NCI-H1694 (cell line): ENCODE data around the gene SP3.

Experiments used
- DNase-seq: peaks from one replicate; lab custom pipeline; 2025; lab: John Stamatoyannopoulos, UW

The SP3 gene

DNA sequence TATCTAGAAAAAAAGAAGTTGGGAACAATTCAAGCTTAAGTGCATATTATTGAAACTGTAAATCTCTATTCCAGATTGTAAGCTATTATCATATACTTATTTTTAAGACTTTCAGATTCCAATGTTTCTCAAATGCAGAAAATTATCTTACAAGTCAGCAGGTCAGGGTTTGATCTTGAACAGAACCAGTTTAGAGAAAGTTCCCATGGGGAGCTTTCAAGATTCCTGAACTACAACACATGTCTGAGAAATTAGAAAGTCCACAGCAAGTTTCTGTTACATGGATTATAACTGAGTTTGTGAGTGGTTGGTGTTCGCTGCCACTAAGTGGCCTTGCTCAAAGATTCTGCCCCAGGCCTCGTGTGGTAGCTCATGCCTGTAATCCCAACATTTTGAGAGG, 31.6 kb upstream of the SP3 start:
- DNase-seq: no peak

DNA sequence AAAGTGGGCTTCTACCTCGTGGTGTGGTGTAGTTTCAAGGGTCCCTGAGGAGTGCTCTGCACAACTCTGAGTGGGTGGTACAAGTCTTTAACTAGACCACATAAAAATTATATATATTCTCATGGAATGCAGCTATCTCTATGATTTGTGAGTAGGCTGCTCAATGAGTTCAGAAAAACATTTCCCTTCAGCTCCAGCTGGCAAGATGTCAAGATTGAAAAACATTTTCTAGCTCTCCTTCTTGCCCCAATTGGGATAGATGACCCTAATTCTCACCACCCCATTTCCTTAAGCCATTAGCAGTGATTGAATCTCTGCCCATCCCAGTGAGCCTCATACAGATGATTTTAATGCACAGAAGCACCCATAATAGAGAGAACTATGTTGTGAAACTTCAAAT, 28.3 kb upstream of the SP3 start:
- no peak for DNase-seq

DNA sequence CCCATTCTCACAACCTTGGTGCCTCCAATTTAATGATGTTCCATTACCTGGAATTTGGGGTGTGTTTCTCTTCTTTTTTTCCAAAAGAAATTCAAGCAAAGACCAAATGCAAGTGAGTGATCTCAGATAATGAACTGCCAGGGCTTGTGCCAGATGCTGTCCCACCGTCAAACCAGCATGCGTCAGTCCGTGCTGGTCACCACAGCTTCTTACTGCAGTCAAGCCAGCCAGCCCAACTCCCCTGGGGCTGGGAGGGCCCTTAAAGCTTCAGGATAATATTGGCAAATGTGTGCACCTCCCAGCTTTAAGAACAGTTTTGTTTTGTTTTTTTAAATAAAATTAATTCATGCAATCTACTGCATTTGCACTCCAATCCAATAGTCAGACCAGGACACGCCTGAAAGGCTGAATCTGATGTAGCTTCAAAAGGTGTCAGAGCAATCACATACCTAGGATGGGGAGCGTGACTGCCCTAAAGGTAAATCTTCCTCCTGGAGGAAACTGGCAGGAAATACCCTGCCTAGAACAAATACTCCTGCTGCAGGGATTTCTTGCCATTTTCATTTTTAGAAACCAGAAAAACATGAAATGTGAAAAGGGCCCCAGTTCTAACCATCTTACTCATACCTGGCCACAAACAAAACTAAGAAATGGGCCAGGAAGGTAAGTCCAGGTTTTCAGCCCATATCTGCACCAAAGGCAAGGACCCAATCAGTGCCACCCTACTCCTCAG, 26.8 kb upstream of the SP3 start:
- DNase-seq: peak; percentile 75

DNA sequence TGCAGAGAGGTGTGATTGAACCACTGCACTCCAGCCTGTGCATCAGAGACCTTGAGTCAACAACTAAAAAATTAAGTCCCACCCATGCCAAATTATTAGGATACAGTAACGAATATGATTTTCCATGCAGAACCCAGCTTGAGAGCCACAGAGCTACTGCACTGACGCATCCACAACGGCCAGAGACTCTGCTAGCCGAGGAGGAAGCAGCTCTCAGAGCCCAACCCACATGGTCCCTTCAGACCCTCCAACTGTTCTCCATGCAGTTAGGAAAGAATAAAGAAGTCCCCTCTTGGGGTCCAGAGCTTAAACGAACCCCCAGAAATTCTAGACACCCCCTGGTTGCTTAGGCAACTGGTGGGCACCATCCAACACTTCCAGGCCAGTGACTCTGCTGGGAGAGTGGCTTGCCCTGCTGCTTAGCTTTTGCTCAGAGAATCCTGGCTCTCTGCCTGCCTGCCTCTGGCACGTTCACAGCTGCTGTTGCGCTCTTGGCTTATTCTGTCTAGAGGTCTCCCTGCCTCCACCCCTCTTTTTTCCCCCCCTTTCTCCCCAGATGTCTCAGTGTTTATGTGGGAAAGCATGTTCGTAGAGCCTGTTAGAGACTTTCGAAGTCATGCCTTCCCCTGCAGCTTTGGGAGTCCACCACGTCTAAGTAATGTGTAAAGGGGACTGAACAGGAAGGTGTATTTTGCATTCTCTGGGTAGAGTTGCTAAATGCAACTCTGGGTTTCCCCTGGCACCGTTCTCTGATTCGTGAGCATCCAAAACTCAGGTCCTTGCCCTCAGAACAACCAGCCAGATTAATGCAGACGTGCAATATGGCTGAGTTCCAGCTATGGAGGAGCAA, 26.0 kb upstream of the SP3 start:
- peak; percentile 97 for DNase-seq

DNA sequence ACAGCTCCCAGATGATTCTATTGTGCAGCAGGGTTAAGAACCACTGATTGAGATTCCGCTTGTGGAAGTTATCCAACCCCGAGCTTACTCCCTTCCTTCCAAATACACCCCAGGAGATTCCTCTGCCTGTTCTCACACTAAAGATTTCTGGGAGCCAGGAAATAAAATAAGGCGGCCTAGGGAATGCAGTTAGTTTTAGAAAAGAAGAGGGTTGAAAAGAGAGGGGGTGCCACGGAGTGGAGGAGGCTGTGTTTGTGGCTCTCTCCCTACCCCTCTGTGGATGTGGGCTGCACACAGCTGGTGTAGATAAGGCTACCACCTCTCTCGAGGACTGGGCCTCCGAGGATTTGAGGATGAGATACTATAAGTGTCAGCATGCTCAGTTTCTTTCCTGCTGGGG, 25.1 kb upstream of the SP3 start:
- DNase-seq: no peak

DNA sequence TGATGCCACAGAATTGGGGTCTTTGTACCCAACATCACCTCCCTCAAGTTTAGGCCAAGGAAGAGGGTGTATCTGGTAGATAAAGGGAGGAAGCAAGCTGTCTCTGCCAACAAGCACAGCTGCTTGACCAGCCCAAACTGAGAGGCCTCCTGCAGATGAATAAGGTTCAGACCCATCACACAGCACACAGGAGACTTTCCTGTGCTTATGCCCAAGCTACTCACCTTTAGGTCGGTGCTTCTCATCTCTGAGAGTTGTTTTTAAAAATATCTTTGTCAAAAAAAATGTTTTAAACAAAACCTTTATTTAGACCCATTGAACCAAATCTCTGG, 24.7 kb upstream of the SP3 start:
- no peak for DNase-seq

DNA sequence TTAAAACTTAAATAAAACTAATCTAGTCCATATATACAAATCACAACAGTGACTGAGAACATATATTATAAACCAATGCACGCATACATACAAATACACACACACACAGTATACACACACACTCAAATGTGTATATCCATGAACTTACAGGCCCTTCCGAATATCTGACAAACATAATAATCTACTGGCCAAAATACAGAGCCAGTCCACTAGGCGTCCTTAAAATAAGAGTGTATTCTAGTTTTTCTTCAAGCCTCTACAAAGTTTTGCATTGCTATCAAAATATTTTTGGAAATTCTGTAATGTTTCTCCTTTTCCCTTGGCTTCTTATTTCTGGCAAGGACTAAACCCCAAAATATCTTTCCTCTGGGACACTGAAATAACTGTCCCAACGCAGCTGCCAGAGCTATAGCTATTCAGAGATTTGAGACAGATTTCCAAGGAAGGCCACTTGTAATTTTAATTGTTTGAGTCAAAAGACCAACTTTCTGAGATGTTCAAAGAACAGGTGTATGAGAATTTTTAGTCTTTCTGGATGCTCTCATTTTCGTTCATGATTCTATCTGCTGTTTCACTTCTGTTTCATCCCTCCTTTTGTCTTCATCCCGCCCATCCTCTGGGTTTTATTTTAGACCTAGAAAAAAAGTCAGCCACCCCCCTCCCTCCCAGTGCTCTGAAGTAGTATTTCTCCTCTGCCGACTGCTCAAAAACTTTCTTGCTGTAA, 24.1 kb upstream of the SP3 start:
- no peak for DNase-seq

DNA sequence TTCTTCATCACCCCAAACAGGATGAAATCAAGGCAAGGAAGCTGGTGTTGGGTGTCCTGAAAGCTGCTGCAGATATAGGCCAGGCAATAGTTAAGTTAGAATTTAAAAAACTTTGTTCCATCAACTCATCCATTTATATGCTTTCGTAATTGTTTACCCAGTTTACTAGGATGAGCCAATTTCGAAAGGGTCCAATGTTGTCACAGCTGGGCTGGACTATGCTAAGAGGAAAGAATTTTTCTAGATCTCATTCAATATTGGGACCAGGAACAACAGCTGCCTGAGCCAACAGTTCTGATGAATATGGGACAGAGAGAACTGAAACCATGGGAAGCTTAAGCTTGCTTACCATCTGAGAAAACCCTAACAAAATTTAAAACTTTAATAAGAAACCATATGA, 21.6 kb upstream of the SP3 start:
- DNase-seq: no peak

DNA sequence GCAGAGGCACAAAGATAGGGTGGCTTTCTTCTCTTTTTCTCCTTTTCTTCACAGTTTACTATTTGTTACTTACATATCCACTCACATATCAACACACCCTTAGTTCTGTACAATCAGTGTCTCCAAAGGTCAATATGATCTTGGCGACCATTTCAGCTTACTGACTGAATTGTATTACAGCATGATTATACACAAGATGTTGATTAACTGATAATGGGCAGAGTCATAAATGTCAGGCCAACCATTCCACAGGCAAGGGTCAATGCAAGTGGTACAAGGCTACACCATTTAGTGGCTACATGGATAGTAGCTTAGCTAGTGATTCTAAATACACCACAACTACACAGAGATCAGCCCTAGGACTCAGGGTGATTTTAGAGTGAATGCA, 20.4 kb upstream of the SP3 start:
- DNase-seq: no peak

DNA sequence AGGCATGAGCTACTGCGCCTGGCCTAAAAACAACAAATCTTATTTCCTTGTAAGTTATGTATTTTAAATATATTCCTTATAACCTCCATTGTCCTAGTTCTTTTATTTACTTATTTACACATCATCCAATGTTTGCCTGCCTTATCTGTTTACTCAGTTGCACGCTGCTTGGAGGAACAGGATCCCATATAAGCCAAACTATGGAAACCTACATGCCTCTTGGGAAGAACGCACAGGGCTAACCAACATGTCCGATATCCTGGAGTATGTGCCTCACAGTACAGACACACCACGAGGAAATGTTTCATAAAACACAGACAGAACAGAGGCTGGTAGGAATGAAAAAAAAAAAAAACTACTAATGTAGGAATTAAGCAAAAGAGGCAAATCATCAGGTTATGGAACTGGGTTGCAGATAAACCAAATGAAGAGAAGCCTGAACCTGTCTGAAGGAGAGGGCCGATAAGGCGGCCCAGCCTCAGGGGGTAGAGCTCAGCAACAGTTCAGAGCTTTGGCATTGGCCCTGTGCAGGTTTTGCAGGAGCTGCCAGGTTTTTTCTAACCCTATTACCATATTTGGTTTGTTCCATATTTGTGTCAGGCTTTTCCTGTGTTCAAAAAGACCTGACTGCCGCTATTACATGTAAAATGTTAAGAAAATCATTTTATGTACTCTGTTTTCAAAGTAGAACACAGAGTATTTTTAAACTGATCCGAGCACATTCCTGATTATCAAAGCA, 19.9 kb upstream of the SP3 start:
- peak; percentile 54 for DNase-seq

DNA sequence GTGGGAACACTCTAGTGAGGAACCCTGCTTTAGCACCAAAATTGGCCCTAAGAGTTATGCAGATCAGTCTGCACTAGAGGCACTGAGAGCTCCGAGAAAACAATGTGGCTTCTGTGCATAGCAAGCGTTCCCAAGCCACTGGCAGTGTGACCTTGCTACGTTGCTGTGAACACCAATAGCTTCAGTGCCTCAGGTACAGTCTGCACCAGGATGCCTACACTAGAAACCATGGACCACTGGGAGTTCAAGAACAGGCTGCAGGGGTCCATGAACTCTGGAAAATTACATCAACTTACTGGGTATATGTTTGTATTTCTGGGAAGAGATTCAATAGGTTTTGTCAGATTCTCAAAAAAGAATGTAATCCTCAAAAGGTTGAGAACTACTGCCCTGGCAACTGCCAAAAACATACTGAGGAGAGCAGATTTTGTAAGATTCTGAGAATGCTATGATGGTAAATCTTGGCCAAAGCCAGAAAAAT, 18.3 kb upstream of the SP3 start:
- DNase-seq: peak; percentile 87

DNA sequence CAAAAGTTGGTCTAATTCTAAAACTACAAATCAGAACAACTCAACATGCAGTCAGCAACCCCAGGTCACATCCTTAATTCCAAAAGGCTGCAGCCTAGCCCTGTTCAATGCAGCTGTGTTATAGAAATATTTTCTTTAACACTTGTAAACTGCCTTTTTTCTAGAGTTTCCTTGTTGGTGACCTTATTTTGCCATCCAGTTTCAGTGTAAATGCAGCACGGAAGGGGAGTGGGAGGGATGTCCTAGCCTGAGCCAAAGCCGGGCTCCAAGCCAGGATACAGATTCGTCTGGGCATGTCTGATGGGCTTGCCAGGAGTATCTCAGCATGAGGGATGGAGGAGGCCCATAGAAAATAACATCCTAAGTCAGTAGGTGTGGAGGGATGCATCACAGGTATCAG, 17.7 kb upstream of the SP3 start:
- DNase-seq: peak; percentile 97

DNA sequence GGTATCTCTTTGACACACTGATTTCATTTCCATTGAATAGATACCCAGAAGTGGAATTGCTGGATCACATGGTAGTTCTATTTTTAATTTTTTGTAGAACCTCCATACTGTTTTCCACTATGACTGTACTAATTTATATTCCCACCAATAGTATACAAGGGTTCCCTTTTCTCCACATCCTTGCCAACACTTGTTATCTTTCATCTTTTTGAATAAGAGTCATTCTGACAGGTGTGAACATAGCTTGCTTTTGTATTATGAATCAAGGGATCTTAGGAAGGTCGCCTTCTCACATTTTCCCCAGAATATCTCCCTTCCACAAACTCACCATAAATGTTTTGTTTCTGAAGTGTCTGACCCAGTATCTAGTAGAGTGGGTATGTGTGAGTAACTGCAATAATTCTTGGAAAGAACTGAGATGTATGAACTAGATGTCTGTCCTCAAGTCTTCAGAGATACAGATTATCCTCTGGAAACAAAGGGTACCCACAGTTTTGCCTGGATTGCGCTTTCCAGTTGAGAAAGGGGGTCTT, 17.1 kb upstream of the SP3 start:
- peak; percentile 33 for DNase-seq

DNA sequence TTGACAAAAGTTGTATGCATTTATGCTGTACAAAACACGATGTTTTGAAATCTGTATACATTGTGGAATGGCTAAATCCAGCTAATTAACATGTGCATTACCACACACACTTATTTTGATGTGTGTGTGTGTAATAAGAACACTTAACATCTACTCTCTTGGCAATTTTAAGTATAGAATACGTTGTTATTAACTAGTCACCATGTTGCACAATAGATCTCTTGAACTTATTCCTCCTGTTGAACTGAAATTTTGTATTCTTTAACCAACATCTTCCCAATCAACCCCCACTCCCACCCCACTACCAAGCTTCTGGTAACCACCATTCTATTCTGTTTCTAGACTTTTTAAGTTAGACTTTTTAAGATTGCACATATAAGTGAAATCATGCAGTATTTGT, 16.3 kb upstream of the SP3 start:
- no peak for DNase-seq

DNA sequence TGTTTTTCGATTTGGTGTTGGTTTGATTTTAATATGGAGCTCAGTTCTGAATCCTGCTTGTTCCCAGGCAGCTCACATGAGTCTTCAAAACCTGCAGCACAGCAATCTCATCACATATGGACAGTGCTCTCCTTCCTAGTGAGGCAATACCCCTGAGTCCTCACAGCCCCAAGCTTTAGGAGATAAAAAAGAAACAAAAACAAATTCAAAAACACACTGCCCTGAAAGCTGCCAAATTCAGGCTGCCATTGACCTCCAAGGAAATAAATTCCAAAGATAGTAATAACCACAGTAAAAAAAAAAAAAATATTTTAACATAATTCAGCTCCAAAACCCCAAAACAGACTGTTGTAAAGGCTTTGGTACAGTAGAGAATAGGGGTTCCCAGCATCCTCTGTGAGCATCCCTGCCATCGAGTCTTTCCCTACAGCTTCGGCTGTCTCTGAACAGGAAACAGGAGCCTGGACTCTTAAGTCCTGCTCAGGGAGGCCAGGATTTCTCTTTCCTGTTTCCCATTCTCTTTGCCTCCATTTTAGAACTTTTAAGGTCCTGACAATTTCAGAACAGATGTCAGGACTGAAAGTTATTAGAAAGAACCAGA, 14.7 kb upstream of the SP3 start:
- DNase-seq: no peak

DNA sequence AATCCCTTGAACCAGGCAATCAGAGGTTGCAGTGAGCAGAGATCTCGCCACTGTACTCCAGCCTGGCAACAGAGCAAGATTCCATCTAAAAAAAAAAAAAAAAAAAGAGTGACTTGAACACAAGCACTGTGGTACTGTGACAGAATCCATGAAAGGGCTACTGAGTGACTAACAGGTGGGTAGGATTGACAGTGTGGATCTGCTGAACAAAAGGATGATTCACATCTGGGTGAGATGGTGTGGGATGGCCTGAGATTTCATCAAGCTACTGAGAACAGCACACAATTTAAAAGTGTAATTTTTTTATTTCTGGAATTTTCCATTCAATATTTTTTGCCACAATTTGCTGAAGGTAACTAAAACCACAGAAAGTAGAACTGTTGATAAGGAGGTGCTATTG, 13.3 kb upstream of the SP3 start:
- DNase-seq: no peak

DNA sequence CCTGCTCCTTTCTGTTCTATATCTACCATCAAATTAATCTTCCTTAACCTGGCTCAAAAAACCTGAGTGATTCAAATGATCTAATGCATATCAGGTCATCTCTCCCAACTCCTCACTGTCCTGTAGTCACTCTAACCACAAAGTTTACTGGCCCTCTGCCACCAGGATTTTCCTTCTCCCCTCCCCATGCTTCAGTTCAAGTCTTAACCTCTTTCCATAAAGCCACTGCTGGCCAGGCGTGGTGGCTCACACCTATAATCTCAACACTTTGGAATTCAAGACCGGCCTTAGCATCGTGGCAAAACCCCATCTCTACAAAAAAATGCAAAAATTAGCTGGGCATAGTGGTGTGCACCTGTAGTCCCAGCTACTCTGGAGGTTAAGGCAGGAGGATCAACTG, 7.5 kb upstream of the SP3 start:
- no peak for DNase-seq

DNA sequence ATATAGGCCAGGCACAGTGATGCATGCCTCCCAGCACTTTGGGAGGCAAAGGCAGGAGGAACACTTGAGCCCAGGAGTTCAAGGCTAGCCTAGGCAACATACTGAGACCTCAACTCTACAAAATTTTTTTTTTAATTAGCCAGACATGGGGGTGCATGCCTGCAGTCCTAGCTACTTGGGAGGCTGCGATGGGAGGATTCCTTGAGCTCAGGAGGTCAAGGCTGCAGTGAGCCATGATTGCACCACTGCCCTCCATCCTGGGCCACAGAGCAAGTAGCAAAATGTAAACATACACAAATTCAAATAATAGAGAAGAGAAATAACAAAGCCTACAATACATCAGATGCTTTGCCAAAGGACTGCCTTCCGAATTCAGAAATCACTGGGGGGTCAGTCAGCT, 7.0 kb upstream of the SP3 start:
- DNase-seq: no peak

DNA sequence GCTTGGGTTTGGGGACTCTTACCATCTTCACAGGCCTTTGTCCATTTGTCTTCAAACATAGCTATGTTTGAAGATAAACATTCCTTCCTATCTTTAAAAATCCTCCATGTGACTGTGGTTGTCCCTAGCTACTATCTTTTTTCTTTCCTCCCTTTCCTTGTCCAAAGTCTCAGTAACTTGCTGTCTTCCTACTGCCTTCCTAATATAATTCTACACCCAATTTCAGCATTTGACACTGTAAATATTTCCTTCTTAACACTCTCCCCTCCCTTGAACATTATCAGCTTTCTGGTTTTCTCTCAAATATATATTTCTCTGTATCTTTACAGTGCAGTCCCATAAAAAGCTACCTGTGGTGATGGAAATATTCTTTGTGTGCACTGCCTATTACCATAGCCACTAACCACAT, 5.3 kb upstream of the SP3 start:
- no peak for DNase-seq

DNA sequence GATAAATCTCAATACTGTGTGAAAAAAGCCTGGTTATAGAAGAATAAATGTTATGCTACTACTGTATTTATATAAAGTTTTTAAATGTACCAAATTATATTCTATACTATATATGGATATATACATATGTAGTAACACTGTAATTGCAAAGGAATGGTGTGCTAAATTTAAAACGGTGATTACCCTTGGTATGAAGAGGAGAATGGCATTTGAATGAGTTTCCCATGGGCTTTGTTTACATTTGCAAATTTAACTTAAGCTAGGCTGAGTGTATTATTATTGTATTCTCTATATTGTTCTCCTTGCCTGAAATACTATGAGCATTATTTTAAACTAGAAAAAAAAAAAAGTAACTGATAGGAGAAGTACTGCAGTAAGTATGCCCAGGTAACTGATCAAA, 4.7 kb upstream of the SP3 start:
- no peak for DNase-seq

DNA sequence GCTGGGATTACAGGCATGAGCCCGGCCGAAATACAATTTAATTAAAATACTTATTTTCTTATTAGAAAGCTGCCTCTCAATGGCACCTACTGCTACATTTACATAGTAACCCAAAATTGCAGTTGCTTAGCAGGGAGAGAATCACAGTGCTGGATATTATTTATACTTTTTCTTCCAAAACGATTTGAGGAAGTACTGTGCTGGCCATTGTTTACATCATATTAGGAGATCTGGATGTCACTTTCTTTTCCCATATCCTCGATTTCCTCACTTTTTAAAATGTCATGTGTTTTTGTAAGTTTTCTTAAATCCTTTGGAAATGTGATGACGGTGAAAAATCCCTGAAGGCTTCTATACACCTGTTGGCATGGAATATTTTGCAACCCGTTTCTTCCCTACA, 3.4 kb upstream of the SP3 start:
- DNase-seq: no peak
